Left lung (tissue), 10 donors: Measurements from ENCODE around the gene SNRPE. TPM values are rescaled to one million over a fixed set of nuclear protein-coding genes. Genes with fewer than 3 reads are reported as not detected.
A peak's percentile ranks its signal among the peaks of the same experiment; 100 is the strongest.
"Not testable (repeated sequence)": the region's sequence is repeated elsewhere in the genome, so short reads cannot be mapped to it uniquely, and the experiment has no call there.

ENCODE experiments used
- ATAC-seq: fragments of 200-7000 bp; cut with Tn5 transposase; one replicate; pipeline ENCODE4 v1.9.1; 2020; ENCODE audit warnings: moderate library complexity
- DNase-seq, 4 donors: peaks; one replicate each; pipeline ENCODE4 v3.0.0-alpha.2; 2013 to 2020
- H3K27ac ChIP-seq, 2 donors: fragments of 200-600 bp; sonication (generic) in 1 of 2; one replicate each; pipeline versions ENCODE4 v1.5.0 to v1.8.0; 2020 to 2021
- H3K27me3 ChIP-seq, 2 donors: fragments of 200-600 bp; sonication (generic) in 1 of 2; one replicate each; pipeline versions ENCODE4 v1.5.0 to v1.8.0; 2020 to 2021
- H3K36me3 ChIP-seq, 2 donors: fragments of 200-600 bp; sonication (generic) in 1 of 2; one replicate each; pipeline versions ENCODE4 v1.5.0 to v1.8.0; 2020 to 2021
- H3K4me1 ChIP-seq, 2 donors: fragments of 200-600 bp; one replicate each; pipeline ENCODE4 v1.8.0; 2021
- H3K4me3 ChIP-seq, 2 donors: fragments of 200-600 bp; sonication (generic) in 1 of 2; one replicate each; pipeline versions ENCODE4 v1.5.0 to v1.8.0; 2020 to 2021; ENCODE audit warnings: mild to moderate bottlenecking in 1 of 2
- H3K9me3 ChIP-seq, 2 donors: fragments of 200-600 bp; sonication (generic) in 1 of 2; one replicate each; pipeline versions ENCODE4 v1.5.0 to v1.8.0; 2020 to 2021
- CTCF ChIP-seq, 2 donors: fragments of 200-600 bp; sonication (generic) in 1 of 2; IDR thresholded peaks; one replicate each; pipeline versions ENCODE4 v1.5.0 to v1.8.0; 2021; ENCODE audit warnings: antibody characterized with exemption in 2 of 2
- intact Hi-C, 2 donors: fragments of 100-400 bp; cut with DNase I; formaldehyde crosslinking; loops; one replicate each; pipeline versions ENCODE4 v1.11.2 to v1.14.2; 2022
- polyA plus RNA-seq, 6 donors: library from polyadenylated mRNA; unstranded; fragments of 120-200 nt; gene quantifications; one replicate each; pipeline ENCODE4 v1.2.1, GENCODE V29; 2013; ENCODE audit not compliant: insufficient read length in 6 of 6
- total RNA-seq, 2 donors: library from RNA; stranded (reverse); fragmentation: NEBNext Ultra II Directional; extraction: Animal tissue kit (Norgen Biotek cat#: 25700); gene quantifications; one replicate each; pipeline ENCODE4 v1.2.1, GENCODE V29; 2021
- donor health status: DM: no; HTN: yes; CAD: no.
- donor health status: DM: no; HTN: no; CAD: no.

The SNRPE gene
- total and polyA plus RNA-seq, 8 donors, result 75.0 to 299 (median 261) TPM

- DNase-seq (no peak), ATAC-seq (no peak)
- no peaks in the 10 kb centered on the region for H3K27me3 ChIP-seq
- no peak for TF ChIP-seq CTCF (IDR thresholded peaks at IDR 0.05)
- H3K4me1 ChIP-seq, result no peaks in the 10 kb centered on the region
- H3K36me3 ChIP-seq, result peaks cover 0 to 94% of the 10 kb centered on the region in 2 donors
- intact Hi-C loops, result no loop called here
- H3K27ac ChIP-seq, result no peak overlapping the region
- H3K4me3 ChIP-seq, result no peak overlapping the region
- H3K9me3 ChIP-seq, result no peaks in the 10 kb centered on the region
These were observed 38.1 kb upstream of the SNRPE start for GRCh38 chr1:203823306-203823705.

- no peak for ATAC-seq
- Histone ChIP-seq H3K36me3 (peaks cover 0 to 92% of the 10 kb centered on the region in 2 donors), H3K9me3 (no peaks in the 10 kb centered on the region), H3K4me1 (peaks cover 0 to 17% of the 10 kb centered on the region in 2 donors), H3K27ac (no peak overlapping the region), H3K27me3 (no peaks in the 10 kb centered on the region), H3K4me3 (no peak overlapping the region)
- DNase-seq, result no peak
- no peak for TF ChIP-seq CTCF (IDR thresholded peaks at IDR 0.05)
- intact Hi-C loops, result no loop called here
These were observed 35.2 kb upstream of the SNRPE start for GRCh38 chr1:203826175-203826574.

- intact Hi-C loops, result no loop called here
- Histone ChIP-seq H3K9me3 (no peaks in the 10 kb centered on the region), H3K27ac (no peak overlapping the region), H3K4me3 (no peak overlapping the region), H3K4me1 (peaks cover 0 to 17% of the 10 kb centered on the region in 2 donors), H3K27me3 (no peaks in the 10 kb centered on the region), H3K36me3 (peaks cover 3 to 92% of the 10 kb centered on the region in 2 donors)
- TF ChIP-seq CTCF (IDR thresholded peaks at IDR 0.05), result no peak
- DNase-seq (peak in 2 of 4 donors; percentile 18 to 31), ATAC-seq (no peak)
These were observed 33.4 kb upstream of the SNRPE start for GRCh38 chr1:203828002-203828401.

GRCh38 chr1:203828503-203828902 is 32.9 kb upstream of the SNRPE start:
- Histone ChIP-seq H3K27ac (peak overlapping the region in 1 of 2 donors; percentile 50), H3K9me3 (no peaks in the 10 kb centered on the region), H3K27me3 (no peaks in the 10 kb centered on the region), H3K4me3 (no peak overlapping the region), H3K36me3 (peaks cover 3 to 92% of the 10 kb centered on the region in 2 donors), H3K4me1 (peaks cover 0 to 17% of the 10 kb centered on the region in 2 donors)
- DNase-seq (peak in 2 of 4 donors; percentile 67 to 68), ATAC-seq (no peak)
- intact Hi-C loops, result no loop called here
- no peak for TF ChIP-seq CTCF (IDR thresholded peaks at IDR 0.05)

GRCh38 chr1:203829247-203829646 is 32.2 kb upstream of the SNRPE start:
- H3K27me3 ChIP-seq, intact Hi-C loops, DNase-seq, H3K9me3 ChIP-seq, H3K4me3 ChIP-seq: not testable (repeated sequence)
- Histone ChIP-seq H3K27ac (peak overlapping the region in 1 of 2 donors; percentile 50), H3K36me3 (peaks cover 8 to 92% of the 10 kb centered on the region in 2 donors), H3K4me1 (peaks cover 0 to 17% of the 10 kb centered on the region in 2 donors)
- peak; percentile 68 for ATAC-seq

GRCh38 chr1:203835476-203835875 is 25.9 kb upstream of the SNRPE start:
- H3K9me3 ChIP-seq, result no peaks in the 10 kb centered on the region
- intact Hi-C loops, result no loop called here
- peaks cover 19 to 100% of the 10 kb centered on the region in 2 donors for H3K36me3 ChIP-seq
- H3K4me1 ChIP-seq, result peaks cover 0 to under 1% of the 10 kb centered on the region in 2 donors
- no peak overlapping the region for H3K27ac ChIP-seq
- ATAC-seq (no peak), DNase-seq (no peak)
- H3K4me3 ChIP-seq, result no peak overlapping the region
- TF ChIP-seq CTCF (IDR thresholded peaks at IDR 0.05), result no peak
- no peaks in the 10 kb centered on the region for H3K27me3 ChIP-seq
